ENCODE measurements around the gene MANEAL.

The MANEAL gene

DNA sequence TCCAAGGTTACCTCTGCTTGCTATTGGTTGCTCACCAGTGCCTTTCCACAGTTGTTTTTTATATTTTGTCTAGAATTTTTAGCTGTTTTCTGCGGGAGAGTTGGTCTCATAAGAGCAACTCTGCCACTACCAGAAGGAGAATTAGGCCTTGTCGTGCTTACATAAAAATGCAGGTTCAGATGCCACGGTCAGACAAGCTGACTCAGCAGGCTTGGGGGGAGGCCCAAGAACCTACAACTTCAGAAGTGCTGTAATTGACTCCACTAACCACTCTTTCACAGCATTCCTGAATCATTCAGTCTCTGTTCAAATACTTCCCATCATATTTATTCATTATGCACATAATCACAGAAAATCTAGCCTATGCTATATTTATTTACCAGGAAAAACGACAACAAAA is 37.5 kb downstream of the MANEAL start:
- DNase-seq = no peak

DNA sequence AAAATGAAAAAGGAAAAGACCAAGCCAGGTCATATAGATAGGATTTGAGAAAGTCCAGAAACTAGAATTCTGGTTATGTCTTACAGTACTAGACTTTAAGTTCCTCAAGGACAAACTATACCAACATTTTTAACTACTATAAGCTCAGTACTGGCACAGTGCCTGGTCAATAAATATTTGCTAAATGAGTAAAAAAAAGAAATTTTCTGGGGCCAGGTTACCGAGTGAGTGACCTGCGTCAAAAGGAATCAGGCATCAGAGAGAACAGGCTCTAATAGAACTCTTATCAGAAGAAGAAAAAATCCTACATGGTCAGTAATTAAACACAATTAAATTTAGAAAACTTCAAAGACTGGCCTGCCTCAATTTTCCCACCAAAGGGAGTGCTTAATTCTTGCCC is 38.2 kb downstream of the MANEAL start:
- DNase-seq = no peak

DNA sequence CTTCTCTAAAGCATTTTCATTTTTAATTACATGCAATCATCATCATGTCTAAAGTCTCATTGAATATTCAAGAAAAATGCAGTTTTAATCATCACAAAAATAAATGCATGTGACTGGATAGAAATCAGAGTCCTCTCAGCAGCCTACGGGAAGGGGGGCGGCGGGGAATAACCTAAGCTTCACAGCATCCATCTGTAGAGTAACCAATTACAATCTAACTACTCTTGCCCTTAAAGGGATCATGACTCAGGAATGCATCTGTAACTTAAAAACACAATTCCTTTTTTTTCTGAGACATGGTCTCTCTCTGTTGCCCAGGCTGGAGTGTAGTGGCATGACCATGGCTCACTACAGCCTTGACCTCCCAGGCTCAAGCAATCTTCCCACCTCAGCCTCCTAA is 43.1 kb downstream of the MANEAL start:
- DNase-seq = no peak

DNA sequence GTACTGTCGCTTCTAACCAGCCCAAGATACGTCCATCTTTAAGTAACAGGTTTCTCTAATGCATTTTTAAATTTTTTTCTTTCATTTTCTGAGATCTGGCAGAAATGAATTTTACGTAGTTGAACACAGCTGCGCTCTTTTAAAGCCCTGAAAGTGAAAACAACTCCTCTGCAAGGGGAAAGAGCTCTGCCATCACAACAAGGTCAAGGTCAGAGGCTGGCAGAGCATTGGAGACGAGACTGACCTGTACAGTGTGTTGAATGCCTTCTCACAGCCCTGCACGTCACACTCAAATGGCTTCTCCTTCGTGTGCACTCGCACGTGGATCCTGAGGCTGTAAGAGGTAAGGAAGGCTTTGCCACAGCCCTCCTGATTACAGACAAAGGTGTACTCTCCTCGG is 46.0 kb downstream of the MANEAL start:
- no peak for DNase-seq

DNA sequence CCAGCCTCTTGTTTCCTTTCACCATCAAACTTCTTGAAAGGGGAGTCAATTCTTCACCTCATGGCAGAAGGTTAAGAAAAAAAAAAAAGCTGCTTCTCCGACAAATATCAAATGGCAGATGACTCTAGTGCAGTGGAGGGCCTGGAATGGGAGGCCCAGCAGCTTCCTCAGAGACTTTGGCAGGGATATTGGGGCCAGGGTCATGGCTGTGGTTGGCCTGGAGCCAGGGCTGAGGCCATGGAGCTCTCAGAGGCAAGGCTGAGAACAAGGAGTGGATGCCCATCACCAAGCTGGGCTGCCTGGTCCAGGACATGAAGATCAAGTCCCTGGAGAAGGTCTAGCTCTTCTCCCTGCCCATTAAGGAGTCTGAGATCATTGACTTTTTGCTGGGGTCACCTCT is 47.1 kb downstream of the MANEAL start:
- no peak for DNase-seq

DNA sequence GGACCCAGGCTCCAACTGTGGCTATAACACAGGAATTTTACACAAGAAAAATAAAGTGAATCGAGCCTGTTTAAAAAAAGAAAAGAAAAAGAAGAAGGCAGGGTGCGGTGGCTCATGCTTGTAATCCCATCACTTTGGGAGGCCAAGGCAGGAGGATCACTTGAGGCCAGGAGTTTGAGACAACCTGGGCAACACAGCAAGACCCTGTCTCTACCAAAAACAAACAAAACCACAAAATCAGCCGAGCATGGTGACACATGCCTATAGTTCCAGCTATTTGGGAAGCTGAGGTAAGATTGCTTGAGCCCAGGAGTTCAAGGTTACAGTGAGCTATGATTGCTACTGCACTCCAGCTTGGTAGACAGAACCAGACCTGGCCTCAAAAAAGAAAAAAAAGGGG is 48.0 kb downstream of the MANEAL start:
- DNase-seq = no peak

DNA sequence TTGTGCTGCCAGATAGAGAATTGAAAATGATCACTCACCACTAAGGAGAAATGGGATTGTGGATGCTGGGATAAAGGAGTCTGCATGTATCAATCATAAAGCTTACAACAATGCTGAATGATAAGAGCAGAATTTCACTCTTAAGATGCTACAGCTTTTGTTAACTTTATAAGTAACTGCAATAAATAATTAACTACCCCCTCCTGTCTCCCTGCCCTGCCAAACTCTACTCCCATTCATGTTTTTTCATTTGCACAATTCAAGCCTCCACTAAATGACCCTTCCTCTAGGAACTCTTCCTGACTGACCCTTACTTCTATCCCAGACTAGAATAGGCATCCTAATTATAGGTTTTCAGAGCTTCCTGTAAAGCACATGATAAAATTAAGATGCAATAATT is 50.9 kb downstream of the MANEAL start:
- no peak for DNase-seq

DNA sequence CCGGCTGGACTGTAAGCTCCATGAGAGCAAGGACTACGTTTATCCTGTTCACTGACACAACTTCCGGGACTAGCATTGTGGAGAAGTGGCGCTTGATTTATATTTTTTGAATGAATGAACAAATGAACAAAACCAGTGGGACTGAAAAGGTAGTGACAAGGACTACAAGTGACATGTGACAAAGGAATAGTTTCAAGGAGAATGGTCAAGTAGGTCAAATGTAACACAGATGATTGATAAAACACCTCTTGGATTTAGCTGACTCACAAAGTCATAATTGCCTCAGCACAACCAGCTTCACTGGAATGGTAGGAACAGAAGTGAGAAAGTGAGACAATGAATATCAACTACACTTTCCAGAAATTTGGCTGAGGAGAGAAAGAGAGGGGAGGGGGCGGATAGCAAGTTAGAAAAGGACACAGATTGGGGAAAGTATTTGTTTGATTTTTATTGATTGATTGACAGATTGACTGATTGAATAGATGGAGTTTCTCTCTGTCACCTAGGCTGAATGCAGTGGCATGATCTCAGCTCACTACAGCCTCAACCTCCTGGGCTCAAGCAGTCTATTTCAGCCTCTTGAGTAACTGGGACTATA is 51.5 kb downstream of the MANEAL start:
- DNase-seq = no peak

DNA sequence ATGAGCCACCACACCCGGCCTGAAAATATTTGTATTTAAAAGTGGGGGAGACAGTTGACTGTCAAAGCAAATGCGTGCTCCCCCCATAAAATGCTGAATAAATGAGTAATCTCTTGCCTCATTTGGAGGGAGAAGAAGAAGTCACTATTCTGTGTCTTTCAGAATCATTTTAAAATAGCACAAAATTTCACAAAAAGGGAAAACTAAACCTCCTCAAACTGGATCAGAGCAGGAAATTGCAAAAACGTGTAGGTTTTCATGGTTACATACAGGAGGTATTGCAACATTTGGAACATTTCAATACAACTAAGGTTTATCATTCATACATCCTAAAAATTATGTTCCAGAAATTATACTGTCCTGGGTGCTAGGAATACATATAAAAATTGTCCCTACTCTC is 52.1 kb downstream of the MANEAL start:
- no peak for DNase-seq

DNA sequence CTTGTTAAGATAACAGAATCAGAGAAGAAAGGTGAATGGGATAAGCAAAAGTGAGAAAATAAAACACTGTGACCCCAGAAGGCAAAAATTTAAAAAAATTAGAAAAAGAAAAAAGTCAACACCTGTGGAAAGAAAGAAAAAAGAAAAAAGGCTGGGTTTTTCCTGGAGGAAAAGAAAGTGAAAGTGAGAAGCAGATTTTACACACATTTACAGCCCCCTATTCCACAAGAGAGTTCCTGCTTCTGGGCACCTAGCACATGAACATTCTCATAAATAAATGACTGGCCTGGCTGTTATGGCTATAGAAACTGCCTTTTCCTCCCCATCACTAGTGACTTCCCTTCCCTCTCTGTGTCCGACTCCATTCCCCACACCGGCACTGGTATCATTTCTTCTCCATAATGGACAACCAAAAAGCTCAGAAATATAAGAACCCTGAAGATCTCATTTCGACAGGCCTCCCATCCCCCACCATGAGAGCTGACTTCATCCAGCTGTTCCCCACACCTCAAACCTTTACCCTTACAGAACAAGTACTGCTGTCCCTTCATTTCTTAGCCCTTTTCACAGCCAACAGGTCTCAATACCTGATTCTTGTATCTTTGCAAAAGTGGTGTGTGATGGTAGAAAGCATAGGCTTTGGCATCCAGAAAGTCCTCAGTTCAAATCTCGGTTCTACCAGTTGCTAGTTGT is 53.1 kb downstream of the MANEAL start:
- no peak for DNase-seq

DNA sequence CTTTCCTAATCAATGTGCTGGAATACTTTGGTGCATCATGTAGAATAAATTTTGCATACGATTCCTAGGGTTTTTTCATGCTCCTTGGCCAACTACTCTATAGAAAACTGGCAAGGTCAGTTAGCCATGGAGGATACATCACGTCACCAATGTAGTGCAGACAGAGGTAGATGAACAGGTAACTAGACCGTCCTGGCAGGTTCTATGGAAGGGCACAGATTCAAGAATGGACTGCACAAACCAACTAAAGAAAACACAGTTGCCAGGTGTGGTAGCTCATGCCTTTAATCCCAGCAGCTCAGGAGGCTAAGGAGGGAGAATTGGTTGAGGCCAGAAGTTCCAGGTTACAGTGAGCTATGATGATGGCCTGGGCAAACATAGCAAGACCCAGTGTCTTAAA is 55.8 kb downstream of the MANEAL start:
- no peak for DNase-seq

DNA sequence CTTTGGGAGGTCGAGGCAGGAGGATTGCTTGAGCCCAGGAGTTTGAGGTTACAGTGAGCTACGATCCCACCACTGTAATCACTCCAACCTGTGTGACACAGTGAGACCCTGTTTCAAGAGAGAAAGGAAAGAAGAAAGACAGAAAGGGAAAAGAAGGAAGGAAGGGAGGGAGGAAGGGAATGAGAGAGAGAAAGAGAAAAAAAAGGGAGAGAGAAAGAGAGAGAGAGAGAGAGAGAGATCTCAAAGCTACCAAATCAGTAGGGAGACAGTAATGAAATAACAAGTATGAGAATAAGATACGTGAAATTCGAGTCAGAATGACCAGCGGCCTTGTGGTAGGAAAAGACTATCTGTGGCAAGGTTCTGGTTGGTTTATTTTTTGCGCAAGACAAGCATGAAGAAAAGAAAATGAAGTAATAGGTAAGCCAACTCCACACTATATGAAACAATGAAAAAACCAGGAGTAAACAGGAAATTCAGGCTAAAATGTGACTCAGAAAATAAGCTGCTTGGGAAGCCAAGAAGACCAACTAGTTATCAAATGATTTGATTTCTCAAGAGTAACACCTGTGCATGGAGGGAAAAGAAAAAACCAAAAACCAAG is 56.8 kb downstream of the MANEAL start:
- DNase-seq = no peak

All from NCI-H748 treated with DMSO at 0.1 percent for 48 hours (cell line).